Measurements from ENCODE around the gene SH2D4B.

SH2D4B gene

DNA sequence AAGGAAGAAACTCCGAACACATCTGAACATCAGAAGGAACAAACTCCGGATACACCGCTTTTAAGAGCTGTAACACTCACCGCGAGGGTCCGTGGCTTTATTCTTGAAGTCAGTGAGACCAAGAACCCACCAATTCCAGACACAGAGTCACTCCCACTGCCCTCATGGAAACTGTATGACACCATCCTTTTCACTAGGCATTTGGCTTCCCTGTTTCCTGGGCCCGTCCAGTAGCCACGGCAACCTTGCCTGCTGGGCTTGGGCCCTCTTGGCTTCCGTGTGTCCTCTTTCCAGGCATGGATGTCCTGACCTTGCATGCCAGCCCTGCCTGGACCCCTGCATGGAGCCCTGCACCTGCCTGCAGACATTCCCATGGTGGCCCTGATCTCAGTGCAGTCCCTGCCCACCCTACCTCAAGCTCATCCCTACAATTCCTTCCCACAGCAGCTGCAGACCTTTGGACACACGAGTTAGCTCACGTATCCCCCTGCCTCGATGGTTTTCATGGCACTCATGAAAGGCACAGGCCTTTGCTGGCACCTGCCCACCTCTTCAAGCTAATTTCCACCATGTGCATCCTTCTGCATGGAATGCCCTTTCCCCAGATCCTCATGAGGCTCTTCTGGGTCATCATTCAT is 6.7 kb downstream of the SH2D4B start:
- no peak for DNase-seq

DNA sequence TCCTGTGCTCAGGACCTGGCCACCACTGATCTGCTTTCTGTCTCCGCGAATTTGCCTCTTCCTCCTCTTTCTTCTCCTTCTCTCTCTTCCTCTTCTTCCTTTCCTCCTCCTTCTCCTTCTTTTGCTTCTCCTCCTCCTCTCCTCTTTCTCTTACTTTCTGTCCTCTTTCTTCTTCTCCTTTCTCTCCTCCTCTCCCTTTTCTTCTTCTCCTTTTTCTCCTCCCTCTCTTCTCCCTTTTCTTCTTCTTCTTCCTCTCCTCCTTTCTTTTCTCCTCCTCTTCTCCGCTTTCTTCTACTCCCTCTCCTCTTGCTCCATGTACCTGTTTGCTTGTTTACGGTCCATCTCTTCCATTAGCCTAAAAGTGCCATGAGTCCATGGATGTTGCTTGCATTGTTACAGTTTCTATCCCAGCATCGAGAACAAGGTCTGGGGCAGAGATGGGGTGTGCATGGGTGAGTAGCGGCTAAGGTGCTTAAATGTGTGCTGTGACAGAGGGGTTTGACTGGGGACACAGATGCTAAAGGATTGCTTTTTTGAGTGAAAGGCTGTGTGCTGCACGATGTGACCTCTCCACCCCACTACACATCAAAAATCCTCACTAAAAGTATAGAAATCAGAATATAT is 7.7 kb downstream of the SH2D4B start:
- no peak for DNase-seq

DNA sequence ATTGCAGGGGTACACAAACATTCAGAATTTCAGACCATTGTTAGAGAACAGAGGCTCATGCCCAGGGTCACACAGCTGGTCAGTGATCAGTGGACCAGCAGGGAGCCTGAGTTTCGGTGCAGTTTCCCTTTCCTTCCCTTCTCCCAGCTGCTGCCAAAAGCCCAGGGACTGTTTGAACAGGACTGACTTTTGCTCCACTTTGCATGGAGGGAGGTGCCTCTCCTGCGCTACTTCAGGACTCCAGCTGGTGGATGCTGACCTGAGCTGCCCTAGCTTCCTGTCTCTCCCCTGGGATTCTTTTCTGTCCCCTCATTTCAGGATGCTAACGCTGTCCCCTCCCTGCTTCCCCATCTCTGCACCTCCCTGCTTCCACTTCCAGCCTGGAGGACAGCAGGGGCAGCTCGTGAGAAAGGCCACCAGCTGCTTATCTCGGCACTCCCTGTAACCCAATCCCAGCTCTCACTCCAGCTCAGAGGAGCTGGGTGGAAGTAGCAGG is 14.5 kb downstream of the SH2D4B start:
- DNase-seq = peak; percentile 13

DNA sequence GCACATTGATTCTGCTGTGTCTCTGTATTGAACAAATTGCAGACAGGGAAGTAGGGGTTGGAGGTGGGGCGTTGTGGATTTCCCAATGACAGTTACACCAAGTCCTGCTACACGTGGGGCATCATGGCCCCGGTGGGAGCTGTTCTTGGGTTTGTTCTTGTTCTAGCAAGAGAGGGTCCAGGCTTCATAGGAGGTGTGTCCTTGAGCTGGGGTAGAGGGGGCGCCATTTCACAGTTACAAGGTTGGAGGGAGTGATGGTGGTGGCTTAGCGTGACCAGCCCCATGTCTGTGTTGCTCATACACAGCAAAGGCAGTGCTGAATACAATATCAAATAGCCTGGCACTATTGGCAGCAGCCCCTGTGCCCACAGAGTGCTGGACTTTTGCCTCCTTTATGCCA is 15.7 kb downstream of the SH2D4B start:
- no peak for DNase-seq

DNA sequence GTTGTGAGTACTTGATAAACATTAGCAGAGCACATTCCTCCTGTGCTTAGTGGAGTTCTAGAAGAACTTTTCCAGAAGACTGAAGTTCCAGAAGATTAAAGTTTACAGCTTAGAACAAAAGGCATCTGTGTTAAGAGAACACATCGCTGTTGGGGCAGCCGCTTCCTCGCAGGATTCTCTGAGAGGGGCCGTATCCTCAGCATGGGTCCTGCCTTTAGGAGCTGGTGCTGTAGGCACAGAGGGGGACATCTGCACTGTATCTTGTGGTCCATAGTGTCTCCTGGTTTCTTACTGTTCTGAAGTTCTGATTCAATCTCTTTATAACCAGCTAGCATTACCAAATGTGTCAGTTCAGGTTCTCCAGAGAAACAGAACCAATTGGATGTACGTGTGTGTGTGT is 16.3 kb downstream of the SH2D4B start:
- no peak for DNase-seq

DNA sequence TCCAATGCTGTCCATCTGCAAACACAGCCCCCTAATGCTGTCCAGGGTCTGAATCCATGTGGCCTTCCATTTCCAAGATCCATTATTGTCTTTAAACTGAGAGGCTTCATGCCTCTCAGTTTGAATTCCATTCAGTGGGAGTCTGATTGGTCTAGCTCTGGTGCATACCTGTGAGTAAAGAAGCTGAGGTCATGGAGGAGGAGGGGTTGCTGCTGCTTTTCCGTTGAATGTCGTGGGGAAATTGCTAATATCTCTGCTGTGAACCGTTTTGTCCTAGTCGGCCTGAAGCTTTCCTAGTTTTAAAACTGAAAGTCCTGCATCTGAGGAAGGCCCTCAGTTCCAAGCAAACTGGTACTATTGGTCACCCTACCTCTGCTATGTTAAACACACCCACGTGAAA is 17.7 kb downstream of the SH2D4B start:
- no peak for DNase-seq

DNA sequence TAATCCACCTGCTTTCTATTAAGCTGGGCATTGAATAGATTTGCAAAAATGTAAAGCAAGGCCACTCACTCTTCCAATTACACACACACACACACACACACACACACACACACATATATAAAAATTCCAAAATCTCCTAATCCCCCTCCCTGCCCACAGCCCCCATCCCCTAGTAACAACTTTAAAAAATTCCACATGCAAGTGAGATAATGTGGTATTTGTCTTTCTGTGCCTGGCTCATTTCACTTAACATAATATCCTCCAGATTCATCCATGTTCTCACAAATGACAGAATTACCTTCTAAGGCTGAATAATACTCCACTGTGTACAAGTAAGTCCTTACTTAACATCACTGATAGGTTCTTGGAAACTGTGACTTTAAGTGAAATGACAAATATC is 24.2 kb downstream of the SH2D4B start:
- DNase-seq = no peak

DNA sequence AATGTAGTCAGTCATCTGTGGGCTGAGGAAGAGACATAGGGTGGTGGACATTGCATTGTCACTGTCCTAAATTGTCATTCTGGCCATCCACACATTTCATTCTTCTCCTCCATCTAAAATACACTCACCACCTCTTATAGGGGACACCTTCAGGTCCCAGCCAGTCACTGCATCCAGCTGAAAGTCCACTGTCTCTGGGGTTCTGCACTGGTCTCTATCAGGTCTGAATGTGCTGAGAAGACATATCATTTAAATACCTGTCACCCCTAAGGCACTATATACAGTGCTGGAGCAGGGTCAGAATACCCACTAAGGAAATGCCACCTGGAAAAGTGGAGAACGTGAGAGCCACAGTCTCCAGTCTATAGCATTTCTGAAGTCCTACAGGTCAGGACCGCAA is 29.6 kb downstream of the SH2D4B start:
- no peak for DNase-seq

DNA sequence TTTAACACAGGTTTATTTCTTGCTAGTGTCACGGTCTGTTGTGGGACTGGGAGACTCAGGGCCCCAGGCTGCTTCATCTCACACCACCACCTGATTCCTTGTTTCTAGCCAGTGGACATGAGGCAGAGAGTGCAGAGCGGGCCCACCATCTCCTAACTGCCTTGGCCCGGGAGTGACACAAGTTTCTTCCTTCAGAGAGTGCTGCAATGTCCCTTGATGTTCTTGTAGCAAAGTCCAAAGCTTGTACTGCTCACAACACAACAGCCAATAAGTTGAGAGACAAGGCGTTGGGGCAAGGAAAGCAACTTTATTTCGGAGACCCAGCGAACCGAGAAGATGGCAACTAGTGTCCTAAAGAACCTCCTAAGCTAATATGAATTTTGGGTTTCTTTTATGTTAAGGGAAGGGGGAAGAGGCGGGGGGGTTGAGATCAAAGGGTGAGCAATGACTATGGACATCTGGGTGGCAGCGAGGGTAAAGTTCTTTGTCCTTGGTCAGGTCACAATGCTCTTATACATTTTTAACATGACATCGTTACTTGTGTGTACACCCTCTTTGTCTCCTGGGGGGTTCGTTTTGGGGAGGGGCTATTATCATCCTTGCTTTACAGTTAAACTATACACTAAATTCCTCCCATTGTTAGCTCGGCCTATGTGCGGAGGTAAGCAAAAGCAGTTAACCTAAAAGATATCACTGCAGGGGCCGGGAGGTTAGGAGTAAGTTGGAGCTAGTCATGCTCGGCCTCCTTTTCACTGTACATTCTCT is 31.6 kb downstream of the SH2D4B start:
- DNase-seq = no peak

DNA sequence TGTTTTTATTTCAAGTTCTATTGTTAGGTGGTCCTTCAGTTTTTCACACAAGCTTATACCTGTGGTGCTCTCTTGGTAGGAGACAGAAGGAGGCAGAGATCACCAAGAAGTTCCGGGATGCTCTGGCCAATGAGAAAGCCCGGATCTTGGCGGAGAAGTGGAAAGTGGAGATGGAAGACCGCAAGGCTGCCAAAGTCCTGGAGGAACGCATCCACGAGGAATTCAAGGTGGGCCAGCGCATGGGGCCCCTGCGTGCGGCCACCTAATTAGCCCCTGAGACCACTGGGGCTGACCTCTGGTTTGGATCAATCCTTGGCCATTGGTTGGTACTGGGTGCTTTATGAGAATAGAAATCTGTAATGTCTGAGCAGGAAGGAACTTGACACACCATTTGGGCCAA is 33.6 kb downstream of the SH2D4B start:
- no peak for DNase-seq

DNA sequence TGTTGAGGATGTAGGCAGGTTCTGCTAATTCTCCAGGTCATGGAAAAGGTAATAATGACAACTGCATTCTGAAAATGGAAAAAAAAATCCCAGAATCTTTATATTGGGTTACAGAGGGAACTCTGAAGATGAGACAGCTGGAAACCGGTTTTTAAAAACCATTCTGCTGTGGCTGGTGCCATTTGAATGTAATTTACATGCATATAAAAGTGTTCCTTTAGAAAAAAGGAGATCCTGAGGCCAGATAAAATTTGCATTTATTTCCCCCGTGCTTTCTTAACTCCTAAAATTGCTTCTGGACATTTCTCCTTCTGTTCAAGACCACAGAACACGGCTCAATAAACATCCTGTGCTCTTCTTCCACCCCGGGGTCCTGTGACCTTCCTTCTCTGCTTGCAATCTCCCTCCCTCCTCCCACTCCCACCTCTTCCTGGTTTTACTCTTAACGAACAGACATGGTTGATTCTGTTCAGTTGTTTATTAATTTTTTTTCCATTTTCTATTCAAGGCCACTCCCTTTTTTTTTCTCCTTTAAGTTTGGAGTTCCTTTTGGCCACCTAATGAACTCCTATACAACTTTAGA is 41.6 kb downstream of the SH2D4B start:
- no peak for DNase-seq

DNA sequence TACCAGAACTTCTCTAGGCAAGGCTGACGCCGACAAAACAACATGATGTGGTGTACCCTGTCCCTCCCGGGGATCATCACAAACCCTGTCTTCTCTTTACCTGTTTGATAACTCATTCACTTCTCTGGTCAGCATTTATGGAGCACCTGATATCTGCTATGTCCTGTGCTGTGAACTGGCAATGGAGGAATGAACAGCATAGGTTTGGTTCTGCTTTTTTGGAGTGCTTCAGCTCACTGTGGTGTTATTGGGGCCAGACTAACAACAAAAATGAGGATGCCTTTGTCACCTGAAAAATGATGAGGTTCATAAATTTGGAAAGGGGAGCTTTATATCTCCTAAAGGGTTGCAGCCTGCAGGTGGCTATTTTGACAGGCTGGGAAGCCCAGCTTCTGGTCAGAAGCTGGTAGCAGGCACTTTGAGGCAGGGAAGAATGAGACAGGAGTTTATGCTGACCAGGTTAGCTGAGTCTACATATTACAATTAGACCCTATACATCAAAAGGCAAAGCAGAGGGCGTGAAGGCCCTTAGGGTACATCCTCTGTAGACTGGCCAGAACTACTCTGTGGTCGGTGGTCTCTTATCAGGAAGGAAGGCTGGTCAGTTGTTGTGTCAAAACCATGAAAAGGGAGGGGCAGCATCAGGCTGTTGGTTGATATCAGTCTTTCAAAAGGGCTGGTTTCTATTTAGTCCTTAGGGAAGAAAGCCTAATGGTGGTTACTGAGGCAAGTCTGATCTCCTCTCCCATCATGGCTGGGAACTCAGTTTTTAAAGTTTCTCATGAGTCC is 42.3 kb downstream of the SH2D4B start:
- DNase-seq = no peak

DNA sequence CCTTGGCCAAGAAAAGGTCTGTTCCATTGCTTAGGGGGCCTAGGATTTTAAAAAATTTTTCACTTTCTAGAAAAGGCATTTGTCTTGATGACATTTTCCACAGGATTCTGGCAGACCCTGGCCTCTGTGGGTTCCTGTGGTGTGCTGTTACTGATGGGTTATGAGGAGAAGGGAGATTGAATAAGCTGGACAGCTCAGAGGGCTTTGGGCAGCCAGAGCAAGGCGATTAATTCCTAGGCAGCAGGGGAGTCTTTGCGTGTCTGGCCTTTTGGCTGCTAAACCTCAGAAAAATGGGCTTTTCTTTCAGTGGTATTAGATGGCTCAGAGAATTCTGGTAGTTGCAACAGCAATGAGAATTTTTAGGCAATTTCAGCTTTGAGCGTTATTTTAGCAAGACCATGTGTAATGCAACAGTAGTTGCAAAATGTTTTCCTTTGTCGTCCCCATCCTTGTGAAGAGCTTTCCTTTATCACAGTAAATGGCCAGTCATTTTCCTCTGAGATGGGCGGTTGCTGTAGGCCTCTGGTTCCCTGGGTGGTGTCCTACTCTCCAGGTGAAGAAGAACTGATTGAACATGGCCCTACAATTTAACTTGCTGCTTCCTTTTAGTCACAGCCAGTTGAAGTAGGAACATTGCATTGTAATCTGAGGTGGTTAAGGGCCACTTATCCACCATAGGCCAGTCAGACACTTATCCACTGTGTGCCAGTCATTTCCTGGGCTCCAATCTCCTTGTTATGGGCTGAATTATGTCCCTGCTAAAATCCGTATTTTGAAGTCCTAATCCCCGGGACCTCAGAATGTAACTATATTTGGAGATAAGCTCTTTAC is 43.2 kb downstream of the SH2D4B start:
- no peak for DNase-seq

DNA sequence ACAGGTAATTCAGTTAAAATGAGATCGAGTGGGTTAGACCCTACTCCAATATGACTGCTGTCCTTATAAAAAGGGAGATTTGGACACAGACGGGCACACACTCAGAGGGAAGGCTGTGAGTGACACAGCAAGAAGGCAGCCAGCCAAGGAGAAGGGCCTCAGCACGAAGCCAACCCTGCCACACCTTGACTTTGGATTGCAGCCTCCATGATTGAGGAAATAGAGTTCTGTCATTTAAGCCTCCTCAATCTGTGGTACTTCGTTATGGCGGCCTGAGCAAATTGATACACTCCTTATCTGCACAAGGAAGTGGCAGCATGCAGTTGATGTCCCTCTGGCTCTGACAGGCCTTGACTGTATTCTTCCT is 43.8 kb downstream of the SH2D4B start:
- DNase-seq = no peak

DNA sequence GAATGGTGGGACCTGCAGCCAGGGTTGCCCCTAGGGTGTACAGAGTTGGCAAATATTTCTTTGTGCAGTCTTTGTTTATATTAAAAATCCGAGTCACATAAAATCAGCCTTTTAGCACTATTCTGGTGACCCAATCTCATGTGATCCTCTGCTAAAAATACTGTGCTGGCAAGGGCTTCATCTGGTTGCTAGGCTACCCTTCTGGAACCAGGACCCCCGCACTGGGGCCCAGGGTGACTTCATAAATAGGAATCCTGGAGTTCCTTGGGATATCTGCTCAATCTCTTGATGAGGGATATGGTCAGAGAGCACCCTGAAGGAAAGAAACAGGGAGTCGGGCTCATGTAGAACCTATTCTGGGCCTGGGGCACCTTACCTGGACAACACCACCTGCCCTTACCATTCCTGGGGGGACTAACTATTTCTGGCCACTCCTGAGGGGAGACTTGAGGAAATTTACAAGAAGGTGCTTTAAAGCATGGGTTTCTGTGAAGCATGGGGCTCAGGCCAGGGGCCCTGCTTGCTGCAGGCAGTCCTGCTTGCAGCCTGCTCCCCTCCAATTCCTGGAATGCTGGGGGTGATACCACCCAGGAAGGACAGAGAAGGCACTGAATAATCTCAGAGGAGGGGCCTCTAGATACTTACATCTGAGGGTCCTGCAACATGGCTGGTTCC is 44.7 kb downstream of the SH2D4B start:
- DNase-seq = no peak

DNA sequence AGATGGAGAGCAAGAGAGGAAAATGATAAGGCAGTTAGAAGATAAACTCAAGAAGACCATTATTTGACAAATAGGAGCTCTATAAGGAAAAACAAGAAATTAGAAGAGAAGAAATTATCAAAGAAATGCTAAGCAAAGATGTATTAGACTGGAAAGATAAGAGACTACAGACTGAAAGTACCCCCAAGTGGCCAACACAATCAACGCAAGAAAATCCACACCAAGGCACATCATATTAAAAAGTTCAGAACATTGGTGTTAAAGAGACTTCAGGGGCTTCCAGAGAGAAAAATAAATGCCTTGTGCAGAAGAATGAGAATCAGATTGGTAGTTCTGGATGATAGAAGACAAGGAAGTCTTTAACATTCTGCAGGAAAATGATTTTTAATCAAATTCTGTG is 46.0 kb downstream of the SH2D4B start:
- no peak for DNase-seq

DNA sequence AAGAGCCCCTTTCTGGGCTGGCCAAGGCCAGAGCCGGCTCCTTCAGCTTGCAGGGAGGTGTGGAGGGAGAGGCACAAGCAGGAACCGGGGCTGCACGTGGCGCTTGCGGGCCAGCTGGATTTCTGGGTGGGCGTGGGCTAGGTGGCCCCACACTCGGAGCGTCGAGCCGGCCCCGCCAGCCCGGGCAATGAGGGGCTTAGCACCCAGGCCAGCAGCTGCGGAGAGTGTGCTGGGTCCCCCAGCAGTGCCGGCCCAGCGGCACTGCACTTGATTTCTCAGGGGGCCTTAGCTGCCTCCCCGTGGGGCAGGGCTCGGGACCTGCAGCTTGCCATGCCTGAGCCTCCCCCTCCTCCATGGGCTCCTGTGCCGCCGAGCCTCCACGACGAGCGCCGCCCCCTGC is 48.1 kb downstream of the SH2D4B start:
- no peak for DNase-seq

DNA sequence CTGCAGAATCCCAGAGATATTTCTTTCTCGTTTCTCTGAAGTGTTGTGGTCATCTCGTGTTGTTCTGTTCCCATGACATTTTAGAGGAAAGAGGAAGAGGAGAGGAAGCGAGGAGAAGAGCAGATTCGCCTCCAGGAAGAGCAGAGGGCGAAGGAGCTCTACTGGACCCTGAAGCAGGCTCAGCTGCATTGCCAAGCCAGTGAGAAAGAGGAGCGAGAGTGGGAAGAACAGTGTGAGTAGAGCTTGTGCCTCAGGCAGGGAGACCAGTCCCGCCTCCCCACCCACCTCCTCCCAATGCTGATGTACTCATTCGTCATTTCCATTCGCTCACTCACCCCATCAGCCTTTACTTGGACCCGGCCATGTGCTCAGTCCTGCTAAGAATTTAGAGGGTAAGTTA is 50.8 kb downstream of the SH2D4B start:
- no peak for DNase-seq

DNA sequence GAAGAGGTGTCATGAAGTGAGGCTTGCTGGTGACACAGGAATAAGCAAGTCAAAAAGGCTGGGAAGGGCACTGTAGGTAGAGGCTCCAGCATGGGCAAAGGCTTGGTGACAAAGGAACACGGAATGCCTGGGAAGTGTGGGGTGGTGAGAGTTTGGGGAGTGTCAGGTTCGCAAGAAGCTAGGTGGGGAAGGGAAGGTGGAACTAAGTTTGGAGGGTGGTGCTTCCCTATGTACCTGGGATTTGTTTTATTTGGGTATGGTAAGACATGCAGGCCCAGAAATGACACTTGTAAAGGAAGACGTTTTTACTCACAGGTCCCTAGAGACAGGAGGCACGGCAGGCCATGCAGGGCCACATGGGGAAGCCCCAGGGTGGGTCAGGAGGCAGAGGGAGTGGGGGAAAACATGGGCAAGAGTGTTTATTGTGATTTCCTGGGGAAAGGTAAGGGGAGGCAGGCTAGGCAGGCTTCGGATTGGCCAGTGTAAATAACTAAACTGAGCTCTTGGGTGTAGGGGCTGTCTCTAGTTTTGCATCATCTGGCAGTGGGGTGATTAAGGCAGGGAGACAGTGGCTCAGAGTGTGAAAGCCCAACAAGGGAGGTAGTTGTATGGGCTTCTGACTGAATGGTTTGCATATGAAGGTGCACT is 52.1 kb downstream of the SH2D4B start:
- no peak for DNase-seq

DNA sequence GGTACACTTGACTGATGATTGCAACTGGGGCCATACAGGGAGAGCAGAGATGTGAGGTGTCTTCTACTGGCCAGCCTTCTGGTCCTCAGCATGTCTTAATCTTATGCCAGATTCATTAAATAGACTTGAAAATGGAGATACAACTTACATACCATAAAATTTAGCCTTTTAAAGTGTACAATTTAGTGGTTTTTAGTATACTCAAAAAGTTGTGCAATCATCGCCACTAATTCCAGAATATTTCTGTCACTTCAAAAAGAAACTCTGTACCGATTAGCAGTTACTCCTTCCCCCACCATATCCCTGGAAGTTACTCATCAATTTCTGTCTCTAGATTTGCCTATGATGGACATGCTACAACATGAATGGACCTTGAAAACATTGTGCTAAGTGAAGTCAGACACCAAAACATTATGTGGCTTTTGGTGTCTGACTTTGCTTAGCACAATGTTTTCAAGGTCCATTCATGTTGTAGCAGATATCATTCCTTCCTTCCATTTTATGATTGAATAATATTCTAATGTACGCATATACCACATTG is 53.0 kb downstream of the SH2D4B start:
- DNase-seq = no peak
